Measurements from ENCODE around the gene STAG3. TPM values are rescaled to one million over a fixed set of nuclear protein-coding genes. Genes with fewer than 3 reads are reported as not detected.
"Not testable (repeated sequence)": the region's sequence is repeated elsewhere in the genome, so short reads cannot be mapped to it uniquely, and the experiment has no call there.

Gene STAG3
- total RNA-seq, 4 donors from 2014 or later: 0.96 to 9.4 (median 2.2) TPM; not detected in 1

DNA sequence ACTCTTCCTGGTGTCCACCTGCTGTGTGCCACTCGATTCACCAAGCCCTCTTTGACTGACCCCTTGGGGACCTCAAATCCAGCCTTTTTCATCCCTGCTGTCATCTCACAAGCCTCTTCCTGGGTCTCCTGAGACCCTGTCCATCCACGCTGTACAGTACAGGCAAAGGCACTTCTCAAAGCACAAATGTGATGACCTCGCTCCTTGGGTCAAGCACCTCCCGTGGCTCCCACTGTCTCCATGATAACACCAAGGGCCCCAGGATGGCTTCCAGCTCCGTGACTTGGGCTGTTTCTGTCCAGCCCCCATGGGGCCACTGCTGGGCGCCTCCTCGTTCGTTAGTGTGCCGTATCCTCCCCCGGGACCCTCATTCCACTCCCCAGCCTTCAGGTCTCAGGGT, 70.8 kb downstream of the STAG3 start:
- in situ Hi-C loops (cut with MboI; ENCODE audit: low pct_ligation_motif_present in 1 of 4, low pct_unique_long_range_greater_than_20kb in 1 of 4, low sequenced_read_pairs in 3 of 4) (no loop called here), intact Hi-C loops (cut with DNase I; ENCODE audit: low total_unique reads) (no loop called here)
- WGBS, 2 donors (ENCODE audit: low coverage in 1 of 2): 91 to 100% methylated on average over 1 to 10 of the region's 10 CpGs
- H3K27me3 ChIP-seq: no peaks in the 10 kb centered on the region
- TF ChIP-seq POLR2AphosphoS5 (IDR thresholded peaks at IDR 0.05) (no peak), EP300 (IDR thresholded peaks at IDR 0.05; ENCODE audit: low read depth) (no peak)
- no peaks in the 10 kb centered on the region for H3K4me1 ChIP-seq
- no peaks in the 10 kb centered on the region for H3K9me3 ChIP-seq
- no peak overlapping the region for H3K4me3 ChIP-seq
- no peak overlapping the region for H3K27ac ChIP-seq
- no peaks in the 10 kb centered on the region for H3K36me3 ChIP-seq
- DNase-seq: no peak

GRCh38 chr7:100257017-100257416, 79.3 kb downstream of the STAG3 start:
- no peak for TF ChIP-seq EP300 (IDR thresholded peaks at IDR 0.05; ENCODE audit: low read depth)
- no peak for TF ChIP-seq POLR2AphosphoS5 (IDR thresholded peaks at IDR 0.05)
- TF ChIP-seq, protein P1, sequence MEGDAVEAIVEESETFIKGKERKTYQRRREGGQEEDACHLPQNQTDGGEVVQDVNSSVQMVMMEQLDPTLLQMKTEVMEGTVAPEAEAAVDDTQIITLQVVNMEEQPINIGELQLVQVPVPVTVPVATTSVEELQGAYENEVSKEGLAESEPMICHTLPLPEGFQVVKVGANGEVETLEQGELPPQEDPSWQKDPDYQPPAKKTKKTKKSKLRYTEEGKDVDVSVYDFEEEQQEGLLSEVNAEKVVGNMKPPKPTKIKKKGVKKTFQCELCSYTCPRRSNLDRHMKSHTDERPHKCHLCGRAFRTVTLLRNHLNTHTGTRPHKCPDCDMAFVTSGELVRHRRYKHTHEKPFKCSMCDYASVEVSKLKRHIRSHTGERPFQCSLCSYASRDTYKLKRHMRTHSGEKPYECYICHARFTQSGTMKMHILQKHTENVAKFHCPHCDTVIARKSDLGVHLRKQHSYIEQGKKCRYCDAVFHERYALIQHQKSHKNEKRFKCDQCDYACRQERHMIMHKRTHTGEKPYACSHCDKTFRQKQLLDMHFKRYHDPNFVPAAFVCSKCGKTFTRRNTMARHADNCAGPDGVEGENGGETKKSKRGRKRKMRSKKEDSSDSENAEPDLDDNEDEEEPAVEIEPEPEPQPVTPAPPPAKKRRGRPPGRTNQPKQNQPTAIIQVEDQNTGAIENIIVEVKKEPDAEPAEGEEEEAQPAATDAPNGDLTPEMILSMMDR (IDR thresholded peaks at IDR 0.05): no peak
- no peak for TF ChIP-seq POLR2A (IDR thresholded peaks at IDR 0.05)
- H3K27ac ChIP-seq: no peak overlapping the region
- H3K36me3 ChIP-seq: no peaks in the 10 kb centered on the region
- no peak overlapping the region for H3K4me3 ChIP-seq
- no peaks in the 10 kb centered on the region for H3K4me1 ChIP-seq
- intact Hi-C loops (cut with DNase I; ENCODE audit: low total_unique reads) (no loop called here), in situ Hi-C loops (cut with MboI; ENCODE audit: low pct_ligation_motif_present in 1 of 4, low pct_unique_long_range_greater_than_20kb in 1 of 4, low sequenced_read_pairs in 3 of 4) (no loop called here)
- no peaks in the 10 kb centered on the region for H3K9me3 ChIP-seq
- 95 to 100% methylated on average over 5 to 7 of the region's 7 CpGs for whole genome bisulfite sequencing, 2 donors (ENCODE audit: low coverage in 1 of 2)
- DNase-seq: no peak
- H3K27me3 ChIP-seq: no peaks in the 10 kb centered on the region

DNA sequence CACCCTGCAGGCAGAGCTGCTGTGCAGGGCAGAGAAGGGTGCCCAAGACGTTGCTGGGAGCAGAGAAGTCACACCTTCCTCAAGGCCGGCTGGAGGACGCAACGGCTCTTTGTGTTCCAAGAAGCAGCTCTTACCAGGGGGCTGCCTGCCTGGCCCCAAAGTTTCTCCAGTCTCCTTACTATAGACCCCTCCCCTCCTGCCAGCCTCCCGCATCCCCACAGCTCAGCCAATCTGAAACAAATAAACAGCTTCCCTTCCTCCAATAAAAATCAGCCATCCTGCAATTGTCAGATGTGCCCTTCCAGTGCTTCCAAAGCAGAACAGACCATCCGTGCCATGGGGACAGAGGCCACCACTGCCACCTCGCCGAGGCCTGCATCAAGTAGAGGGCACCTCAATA, 82.3 kb downstream of the STAG3 start:
- 80 to 89% methylated on average over 1 to 8 of the region's 8 CpGs for WGBS, 2 donors (ENCODE audit: low coverage in 1 of 2)
- DNase-seq; H3K36me3 ChIP-seq; H3K27me3 ChIP-seq; H3K4me3 ChIP-seq; H3K9me3 ChIP-seq; in situ Hi-C loops (cut with MboI; ENCODE audit: low pct_ligation_motif_present in 1 of 4, low pct_unique_long_range_greater_than_20kb in 1 of 4, low sequenced_read_pairs in 3 of 4); H3K27ac ChIP-seq; H3K4me1 ChIP-seq; intact Hi-C loops (cut with DNase I; ENCODE audit: low total_unique reads): not testable (repeated sequence)

GRCh38 chr7:100262896-100263295, 85.2 kb downstream of the STAG3 start:
- H3K4me3 ChIP-seq; H3K27ac ChIP-seq; DNase-seq; H3K27me3 ChIP-seq; H3K4me1 ChIP-seq; H3K36me3 ChIP-seq; intact Hi-C loops (cut with DNase I; ENCODE audit: low total_unique reads); in situ Hi-C loops (cut with MboI; ENCODE audit: low pct_ligation_motif_present in 1 of 4, low pct_unique_long_range_greater_than_20kb in 1 of 4, low sequenced_read_pairs in 3 of 4); H3K9me3 ChIP-seq: not testable (repeated sequence)
- WGBS, 2 donors (ENCODE audit: low coverage in 1 of 2): 90% methylated on average over 4 of the region's 4 CpGs; no CpG with 5 or more reads in 1 of the 2 donors

Other genes starting within 250 kb of the STAG3 start
- gene GJC3, start 248.3 kb upstream of the STAG3 start, total RNA-seq: not detected
- gene AZGP1, start 201.9 kb upstream of the STAG3 start, total RNA-seq: 10 to 100 TPM in 1 of 4 donors, 1 to 10 TPM in 1, not detected in 2; 3.2 to 17.1 TPM
- gene ZKSCAN1, start 162.3 kb upstream of the STAG3 start, total RNA-seq: 10 to 100 TPM; 63.1 to 97.5 (median 84.5) TPM
- 10 to 100 TPM in 2 of 4 donors, 1 to 10 TPM in 1, under 1 TPM in 1; 0.75 to 28.7 (median 10.0) TPM for gene ZSCAN21, start 128.1 kb upstream of the STAG3 start, total RNA-seq
- gene ZNF3, start 96.2 kb upstream of the STAG3 start, total RNA-seq: 10 to 100 TPM; 37.4 to 42.7 (median 41.0) TPM
- gene COPS6, start 88.9 kb upstream of the STAG3 start, total RNA-seq: 10 to 100 TPM; 18.3 to 61.3 (median 44.5) TPM
- gene MCM7, start 76.5 kb upstream of the STAG3 start, total RNA-seq: 10 to 100 TPM; 30.3 to 72.6 (median 38.7) TPM
- gene AP4M1, start 76.3 kb upstream of the STAG3 start, total RNA-seq: 10 to 100 TPM; 16.5 to 86.0 (median 54.9) TPM
- 100 to 1,000 TPM in 1 of 4 donors, 10 to 100 TPM in 3; 18.0 to 581 (median 43.9) TPM for gene TAF6, start 58.6 kb upstream of the STAG3 start, total RNA-seq
- 1 to 10 TPM; 4.9 to 9.4 (median 7.0) TPM for gene CNPY4, start 58.3 kb upstream of the STAG3 start, total RNA-seq
- gene MBLAC1, start 51.0 kb upstream of the STAG3 start, total RNA-seq: 1 to 10 TPM in 2 of 4 donors, not detected in 2; 4.4 to 5.6 TPM
- gene LAMTOR4, start 29.0 kb upstream of the STAG3 start, total RNA-seq: 100 to 1,000 TPM; 105 to 403 (median 256) TPM
- 100 to 1,000 TPM in 1 of 4 donors, 10 to 100 TPM in 3; 43.5 to 111 (median 51.2) TPM for gene TRAPPC14, start 19.2 kb upstream of the STAG3 start, total RNA-seq
- gene GAL3ST4, start 9.3 kb upstream of the STAG3 start, total RNA-seq: 1 to 10 TPM in 3 of 4 donors, not detected in 1; 2.0 to 5.1 (median 3.8) TPM
- 10 to 100 TPM in 2 of 4 donors, 1 to 10 TPM in 1, not detected in 1; 3.5 to 17.2 (median 12.5) TPM for gene GPC2, start 537 bp upstream of the STAG3 start, total RNA-seq
- 1 to 10 TPM in 2 of 4 donors, not detected in 2; 2.2 to 4.3 TPM for gene PVRIG, start 42.0 kb downstream of the STAG3 start, total RNA-seq
- not detected for gene SPDYE3, start 129.8 kb downstream of the STAG3 start, total RNA-seq
- 100 to 1,000 TPM in 2 of 4 donors, 10 to 100 TPM in 2; 80.0 to 239 (median 113) TPM for gene PILRB, start 180.2 kb downstream of the STAG3 start, total RNA-seq
- gene PILRA, start 195.6 kb downstream of the STAG3 start, total RNA-seq: 1 to 10 TPM in 2 of 4 donors, not detected in 2; 1.9 to 4.9 TPM

All from transverse colon (tissue), 4 donors.